ENCODE data around the gene CLIC3. TPM values are rescaled to one million over a fixed set of nuclear protein-coding genes. Genes with fewer than 3 reads are reported as not detected.
"Not testable (repeated sequence)": the region's sequence is repeated elsewhere in the genome, so short reads cannot be mapped to it uniquely, and the experiment has no call there.

The CLIC3 gene, protein sequence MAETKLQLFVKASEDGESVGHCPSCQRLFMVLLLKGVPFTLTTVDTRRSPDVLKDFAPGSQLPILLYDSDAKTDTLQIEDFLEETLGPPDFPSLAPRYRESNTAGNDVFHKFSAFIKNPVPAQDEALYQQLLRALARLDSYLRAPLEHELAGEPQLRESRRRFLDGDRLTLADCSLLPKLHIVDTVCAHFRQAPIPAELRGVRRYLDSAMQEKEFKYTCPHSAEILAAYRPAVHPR
- polyA plus RNA-seq (ENCODE audit: insufficient read length in 3 of 3) = under 1 TPM in 2 of 3 donors, not detected in 1; 0.36 to 0.38 TPM

- no peak for DNase-seq (ENCODE audit: low read depth in 3 of 3, low spot score in 2 of 3)
These were observed at the start of gene CLIC3 for GRCh38 chr9:136996361-136997292. Gene CLIC3, minus strand, starts transcription at chr9:136996568. Its CDS starts 25 bp downstream, at chr9:136996543.

GRCh38 chr9:137045294-137046087 is 49.1 kb upstream of the CLIC3 start:
- no peak for DNase-seq (ENCODE audit: low read depth in 3 of 3, low spot score in 2 of 3)

GRCh38 chr9:137044502-137045177 is 48.3 kb upstream of the CLIC3 start:
- DNase-seq (ENCODE audit: low read depth in 3 of 3, low spot score in 2 of 3) = no peak

DNA sequence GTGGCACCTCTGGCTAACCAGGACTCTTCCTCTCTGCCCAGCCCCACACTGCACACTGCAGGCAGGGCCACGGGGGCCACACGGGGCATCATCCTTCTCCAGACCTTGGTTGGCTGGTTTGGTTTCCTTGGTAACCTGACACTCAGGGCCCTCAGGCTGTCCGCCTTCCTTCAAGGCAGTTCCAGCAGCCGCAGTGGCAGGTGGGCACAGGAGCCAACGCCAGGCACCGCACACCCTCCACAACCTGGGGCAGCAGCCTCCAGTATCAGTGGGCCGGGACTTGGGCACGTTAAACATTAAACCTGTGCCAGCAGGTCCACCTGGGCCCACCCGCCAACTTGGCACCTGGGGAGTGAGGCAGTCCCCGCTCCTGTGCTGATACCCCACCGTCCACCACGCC is 47.7 kb upstream of the CLIC3 start:
- DNase-seq (ENCODE audit: low read depth in 3 of 3, low spot score in 2 of 3) = no peak

DNA sequence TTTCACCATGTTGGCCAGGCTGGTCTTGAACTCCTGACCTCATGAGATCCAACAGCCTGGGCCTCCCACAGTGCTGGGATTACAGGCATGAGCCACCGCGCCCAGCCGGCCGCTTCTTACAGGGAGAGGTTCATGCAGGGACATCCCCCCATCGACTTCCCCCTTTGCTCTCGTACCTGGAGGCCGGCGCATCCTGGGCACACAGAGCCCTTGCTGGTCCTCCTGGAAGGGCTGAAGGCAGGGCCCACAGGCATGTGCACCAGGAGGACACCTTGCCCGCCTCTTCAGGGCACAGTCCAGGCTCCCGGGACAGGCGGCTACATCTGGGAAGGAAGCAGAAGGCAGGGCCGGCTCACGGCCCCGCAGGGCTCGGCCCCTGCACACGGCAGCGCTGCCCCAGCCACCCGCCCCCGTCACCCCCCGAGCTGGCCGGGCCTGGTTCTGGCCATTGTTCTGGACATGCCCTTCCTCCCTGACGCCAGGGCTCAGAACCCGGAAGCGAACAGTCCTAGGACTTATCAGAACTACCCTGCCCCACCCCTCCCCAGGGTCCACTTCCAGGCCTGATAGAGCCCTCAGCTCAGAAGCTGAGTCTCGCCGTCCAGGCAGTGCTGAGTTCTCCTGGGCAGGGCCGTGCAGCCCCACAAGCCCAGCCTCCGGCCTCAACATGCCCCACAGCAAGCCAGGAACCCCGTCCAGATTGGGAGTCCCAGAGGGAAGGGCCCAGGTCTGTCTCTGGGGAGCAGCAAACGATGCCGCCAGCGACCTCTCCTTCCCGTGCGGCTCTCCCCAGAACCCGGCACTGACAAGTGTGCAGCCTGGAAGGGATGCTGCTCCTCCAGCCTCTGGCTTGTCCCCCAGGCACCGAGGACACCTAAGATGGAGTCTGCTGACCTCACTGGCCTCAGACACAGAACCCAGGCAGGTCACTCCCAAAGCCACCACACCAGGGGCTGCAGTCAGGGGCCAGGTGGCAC is 46.7 kb upstream of the CLIC3 start:
- DNase-seq (ENCODE audit: low read depth in 3 of 3, low spot score in 2 of 3) = no peak

- no peak for DNase-seq (ENCODE audit: low read depth in 3 of 3, low spot score in 2 of 3)
These were observed 44.8 kb upstream of the CLIC3 start for GRCh38 chr9:137041124-137041523.

DNA sequence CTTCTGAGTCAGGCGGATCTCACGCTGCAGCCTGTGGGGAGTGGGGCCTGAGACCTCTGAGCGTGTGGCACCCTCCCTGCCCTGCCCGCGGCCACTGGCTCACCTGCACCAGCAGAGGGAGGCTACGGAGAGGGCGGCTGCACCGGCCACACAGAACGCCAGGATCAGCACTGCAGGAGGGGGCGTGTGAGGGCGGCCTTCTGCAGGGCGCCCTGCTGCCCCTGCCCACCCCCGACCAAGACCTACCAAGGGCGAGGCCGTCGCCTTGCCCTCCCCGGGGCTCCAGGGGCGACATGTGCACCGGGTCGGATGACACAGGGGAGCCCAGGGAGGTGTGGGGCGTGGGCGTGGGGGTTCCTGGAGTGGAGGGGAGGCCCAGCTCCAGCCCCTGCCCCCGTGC is 44.2 kb upstream of the CLIC3 start:
- no peak for DNase-seq (ENCODE audit: low read depth in 3 of 3, low spot score in 2 of 3)

GRCh38 chr9:137039611-137040366 is 43.4 kb upstream of the CLIC3 start:
- no peak for DNase-seq (ENCODE audit: low read depth in 3 of 3, low spot score in 2 of 3)

DNA sequence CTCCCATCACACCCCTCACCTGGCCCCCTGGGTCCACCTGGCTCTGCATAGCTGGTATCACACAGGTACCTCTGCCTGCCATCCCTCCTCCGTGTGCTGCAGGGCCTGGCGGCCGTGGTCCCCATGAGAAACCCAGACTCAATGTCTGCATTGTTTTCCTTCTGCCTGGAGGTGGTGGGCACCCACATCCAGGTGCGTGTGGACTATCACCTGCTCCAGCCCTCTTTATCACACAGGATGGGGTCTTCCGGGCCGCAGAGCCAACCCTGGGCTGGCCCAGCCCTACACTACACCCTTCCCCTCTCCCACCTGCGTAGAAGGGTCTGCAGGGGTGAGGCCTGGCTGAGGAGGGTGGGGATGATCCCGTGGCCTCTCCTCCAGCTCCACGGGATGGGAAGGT is 42.5 kb upstream of the CLIC3 start:
- DNase-seq (ENCODE audit: low read depth in 3 of 3, low spot score in 2 of 3) = no peak

GRCh38 chr9:137037483-137037882 is 41.1 kb upstream of the CLIC3 start:
- DNase-seq (ENCODE audit: low read depth in 3 of 3, low spot score in 2 of 3) = no peak

DNA sequence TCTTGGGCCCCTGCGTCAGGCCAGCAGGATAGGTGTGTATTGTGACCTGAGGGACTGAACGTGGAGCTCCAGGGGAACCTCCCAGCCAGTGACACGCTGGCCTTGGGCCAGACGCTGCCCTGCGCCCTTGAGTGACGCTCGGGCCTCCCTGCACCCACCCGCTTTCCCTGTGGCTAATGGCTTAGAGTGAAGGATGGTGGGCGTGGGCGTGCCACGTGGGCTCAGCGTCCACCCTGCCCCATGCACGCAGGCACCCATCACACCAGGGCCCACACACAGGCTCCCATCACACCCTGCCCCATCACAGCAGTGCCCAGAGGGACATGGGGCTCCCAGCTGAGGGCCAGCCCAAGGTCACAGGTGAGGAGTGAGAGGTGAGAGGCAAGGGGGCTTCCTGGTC is 40.7 kb upstream of the CLIC3 start:
- no peak for DNase-seq (ENCODE audit: low read depth in 3 of 3, low spot score in 2 of 3)

DNA sequence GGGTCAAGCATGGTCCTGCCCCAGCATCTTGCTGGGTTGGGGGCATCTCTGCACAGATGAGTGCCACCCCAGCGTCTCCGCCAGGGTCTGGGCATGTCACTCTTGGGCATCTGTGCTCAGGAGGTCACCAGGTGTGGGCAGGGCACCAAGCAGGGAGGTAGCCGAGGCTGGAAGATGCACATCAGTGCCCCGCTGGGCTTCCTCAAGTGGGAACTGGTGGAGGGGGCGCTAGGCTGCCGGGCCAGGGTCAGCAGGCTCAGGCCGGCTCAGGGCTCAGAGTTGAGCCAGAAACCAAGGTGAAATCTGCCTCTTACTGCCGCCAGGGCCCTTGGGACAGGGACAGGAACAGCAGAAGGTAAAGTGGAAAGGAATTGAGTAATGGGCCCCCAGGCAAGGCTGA is 39.6 kb upstream of the CLIC3 start:
- no peak for DNase-seq (ENCODE audit: low read depth in 3 of 3, low spot score in 2 of 3)

- no peak for DNase-seq (ENCODE audit: low read depth in 3 of 3, low spot score in 2 of 3)
These were observed 39.1 kb upstream of the CLIC3 start for GRCh38 chr9:137035507-137035834.

DNA sequence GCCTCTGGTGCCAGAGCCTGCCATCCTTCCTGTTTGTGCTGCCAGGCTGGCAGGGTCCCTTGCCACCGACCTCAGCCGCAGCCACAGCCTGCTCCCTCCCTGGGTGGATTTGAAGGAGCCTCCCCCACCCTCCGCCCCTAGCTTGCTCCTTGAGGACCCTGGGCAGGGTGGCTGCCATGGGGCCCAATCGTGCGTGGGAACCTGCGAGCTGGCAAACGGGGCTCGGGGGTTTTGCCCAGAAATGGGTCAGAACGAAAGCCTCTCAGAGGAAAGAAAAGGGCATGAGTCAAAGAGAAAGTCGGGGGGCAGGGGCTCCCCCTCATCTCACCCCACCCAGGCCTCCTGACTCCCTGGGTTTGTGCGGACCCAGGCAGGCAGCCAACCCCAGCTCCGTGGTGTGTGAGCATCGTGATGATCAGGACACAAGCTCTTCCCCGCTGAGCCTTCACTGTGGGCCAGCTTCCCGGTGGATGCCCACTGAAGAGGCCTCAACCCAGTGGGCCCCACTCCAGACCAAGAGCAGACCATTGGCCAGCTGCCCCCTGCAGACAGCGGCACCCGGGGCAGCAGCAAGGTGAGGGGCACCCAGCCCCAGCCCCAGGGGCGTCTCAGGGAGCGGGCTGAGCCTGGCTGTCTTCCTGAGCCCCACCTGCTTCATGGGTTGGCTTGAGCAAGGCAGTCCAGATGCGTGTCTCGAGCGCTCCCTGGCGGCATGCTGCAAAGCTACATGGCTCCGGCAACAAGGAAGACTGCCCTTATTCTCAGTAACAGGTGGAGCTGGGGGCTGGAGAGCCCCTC is 38.5 kb upstream of the CLIC3 start:
- DNase-seq (ENCODE audit: low read depth in 3 of 3, low spot score in 2 of 3) = no peak

DNA sequence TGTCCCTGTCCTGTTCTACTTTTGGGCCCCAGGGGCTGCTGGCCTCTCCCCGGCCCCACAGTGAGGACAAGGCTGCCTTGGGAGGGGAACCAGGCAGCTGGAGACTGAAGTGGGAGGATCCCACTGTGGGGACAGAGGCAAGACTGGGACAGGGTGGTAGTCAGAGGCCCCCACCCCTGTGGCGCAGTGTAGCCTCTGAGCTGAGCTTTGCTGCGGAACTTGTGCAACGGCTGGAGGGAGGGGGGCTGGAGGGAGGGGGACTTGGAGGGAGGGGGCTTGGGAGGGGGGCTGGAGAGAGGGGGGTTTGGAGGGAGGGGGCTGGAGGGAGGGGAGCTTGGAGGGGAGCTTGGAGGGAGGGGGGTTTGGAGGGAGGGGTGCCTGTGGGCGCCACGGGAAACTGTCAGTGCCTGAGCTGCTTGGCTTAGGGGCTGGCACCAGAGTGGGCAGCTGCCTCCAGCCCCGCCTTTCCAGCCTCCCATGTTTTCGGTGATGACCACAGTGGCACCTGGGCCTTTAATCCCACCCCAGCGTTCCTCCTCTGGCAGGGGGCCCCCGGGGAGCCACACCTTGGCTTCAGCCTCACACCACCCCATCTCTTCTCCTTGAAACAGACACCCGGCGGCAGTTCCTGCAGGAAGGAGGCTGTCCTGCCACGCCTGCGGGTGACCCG is 37.8 kb upstream of the CLIC3 start:
- no peak for DNase-seq (ENCODE audit: low read depth in 3 of 3, low spot score in 2 of 3)

- DNase-seq (ENCODE audit: low read depth in 3 of 3, low spot score in 2 of 3) = not testable (repeated sequence)
These were observed 37.1 kb upstream of the CLIC3 start for GRCh38 chr9:137033481-137033880.

DNA sequence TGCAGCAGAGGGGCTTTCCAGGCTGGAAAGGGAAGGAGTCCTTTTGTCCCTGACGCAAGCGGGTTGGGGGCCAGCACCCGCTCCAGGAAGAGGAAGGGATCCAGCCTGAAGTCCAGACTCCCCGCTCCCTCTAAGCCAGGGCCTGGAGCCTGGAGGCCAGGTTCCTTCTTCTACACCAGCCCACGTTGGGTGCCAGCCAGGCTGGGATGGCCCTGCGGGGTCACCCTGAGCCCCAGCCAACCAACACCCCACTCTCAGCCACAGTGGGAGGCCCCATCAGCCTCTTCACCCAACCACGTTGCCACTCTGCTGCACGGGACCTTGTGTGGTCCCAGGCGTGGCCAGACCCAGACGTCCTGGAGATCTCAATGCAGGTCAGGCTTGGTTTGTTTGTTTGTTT is 36.5 kb upstream of the CLIC3 start:
- no peak for DNase-seq (ENCODE audit: low read depth in 3 of 3, low spot score in 2 of 3)

Measured in right renal cortex interstitium (tissue), 3 donors.